HL-60 (cell line): Measurements from ENCODE around the gene CAP1.

Experiments
- DNase-seq, 2 experiments: peaks; one replicate each; pipeline ENCODE4 v3.0.0-alpha.2; 2010 to 2020; ENCODE audit warnings: low read depth in 1 of 2, low spot score in 1 of 2
- H3K27ac ChIP-seq: fragments of 250-450 bp; sonication (Bioruptor Pico); replicated peaks from 2 replicates; pipeline ENCODE4 v1.5.1; 2020; ENCODE audit warnings: mild to moderate bottlenecking, moderate library complexity
- H3K27me3 ChIP-seq: fragments of 250-450 bp; sonication (Bioruptor Pico); 2 replicates; pipeline ENCODE4 v1.5.1; 2021; ENCODE audit warnings: mild to moderate bottlenecking, moderate library complexity; ENCODE audit not compliant: insufficient read depth, poor library complexity, severe bottlenecking
- H3K4me3 ChIP-seq: replicated peaks from 2 replicates; pipeline ENCODE4 v1.5.1; 2011; ENCODE audit warnings: mild to moderate bottlenecking, control low read depth, low read length; ENCODE audit not compliant: insufficient read depth
- GABPA ChIP-seq: IDR thresholded peaks from 2 replicates; pipeline ENCODE4 v1.6.1; 2012; ENCODE audit warnings: low read depth
- POLR2AphosphoS5 ChIP-seq: IDR thresholded peaks from 2 replicates; pipeline ENCODE4 v1.6.1; 2012; ENCODE audit warnings: low read depth
- SPI1 ChIP-seq: IDR thresholded peaks from 2 replicates; pipeline ENCODE4 v1.6.1; 2012; ENCODE audit warnings: low read depth, mild to moderate bottlenecking, borderline replicate concordance
- TF ChIP-seq, protein P1 (sequence below): IDR thresholded peaks from one replicate; pipeline ENCODE4 v1.5.1; 2011; ENCODE audit warnings: low read length, control low read depth, inconsistent platforms; ENCODE audit not compliant: insufficient read depth
- TF ChIP-seq, protein P2 (sequence below): IDR thresholded peaks from 2 replicates; pipeline ENCODE4 v1.6.1; 2012; ENCODE audit warnings: low read depth; ENCODE audit not compliant: insufficient replicate concordance

The CAP1 gene

DNA sequence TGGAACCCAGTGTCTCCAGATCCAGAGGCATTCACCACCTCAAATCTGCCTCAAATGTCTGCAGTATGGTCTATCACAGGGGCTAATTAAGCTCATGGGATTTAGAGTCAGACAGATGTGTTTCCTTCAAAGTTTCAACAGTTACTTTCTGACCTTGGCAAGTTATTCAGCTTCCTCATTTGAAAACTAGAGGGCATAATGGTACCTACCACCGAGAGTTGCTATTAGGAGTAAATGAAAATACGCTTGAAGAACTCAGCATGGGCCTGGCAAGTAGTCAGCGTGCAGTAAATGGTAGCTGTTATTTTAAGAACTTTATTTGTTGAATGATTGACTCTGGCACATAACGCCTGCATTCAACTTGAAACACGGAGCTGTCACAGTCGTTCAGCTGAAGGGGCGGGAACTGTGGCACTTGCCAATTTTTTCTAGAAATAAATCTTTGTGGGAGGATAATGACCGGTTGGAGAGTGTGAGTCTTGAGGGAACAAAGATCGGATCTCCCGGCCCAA lies 1.2 kb upstream of the CAP1 start:
- peak in 1 of 2 experiments; percentile 61 for DNase-seq
- H3K27ac ChIP-seq = peak overlapping the region; percentile 98
- TF ChIP-seq, protein P1, sequence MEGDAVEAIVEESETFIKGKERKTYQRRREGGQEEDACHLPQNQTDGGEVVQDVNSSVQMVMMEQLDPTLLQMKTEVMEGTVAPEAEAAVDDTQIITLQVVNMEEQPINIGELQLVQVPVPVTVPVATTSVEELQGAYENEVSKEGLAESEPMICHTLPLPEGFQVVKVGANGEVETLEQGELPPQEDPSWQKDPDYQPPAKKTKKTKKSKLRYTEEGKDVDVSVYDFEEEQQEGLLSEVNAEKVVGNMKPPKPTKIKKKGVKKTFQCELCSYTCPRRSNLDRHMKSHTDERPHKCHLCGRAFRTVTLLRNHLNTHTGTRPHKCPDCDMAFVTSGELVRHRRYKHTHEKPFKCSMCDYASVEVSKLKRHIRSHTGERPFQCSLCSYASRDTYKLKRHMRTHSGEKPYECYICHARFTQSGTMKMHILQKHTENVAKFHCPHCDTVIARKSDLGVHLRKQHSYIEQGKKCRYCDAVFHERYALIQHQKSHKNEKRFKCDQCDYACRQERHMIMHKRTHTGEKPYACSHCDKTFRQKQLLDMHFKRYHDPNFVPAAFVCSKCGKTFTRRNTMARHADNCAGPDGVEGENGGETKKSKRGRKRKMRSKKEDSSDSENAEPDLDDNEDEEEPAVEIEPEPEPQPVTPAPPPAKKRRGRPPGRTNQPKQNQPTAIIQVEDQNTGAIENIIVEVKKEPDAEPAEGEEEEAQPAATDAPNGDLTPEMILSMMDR = no peak
- TF ChIP-seq GABPA = no peak
- peak; percentile 49; the same call in 1 of the 2 replicates for TF ChIP-seq SPI1
- H3K27me3 ChIP-seq = no peaks in the 10 kb centered on the region
- H3K4me3 ChIP-seq = peak overlapping the region; percentile 52

DNA sequence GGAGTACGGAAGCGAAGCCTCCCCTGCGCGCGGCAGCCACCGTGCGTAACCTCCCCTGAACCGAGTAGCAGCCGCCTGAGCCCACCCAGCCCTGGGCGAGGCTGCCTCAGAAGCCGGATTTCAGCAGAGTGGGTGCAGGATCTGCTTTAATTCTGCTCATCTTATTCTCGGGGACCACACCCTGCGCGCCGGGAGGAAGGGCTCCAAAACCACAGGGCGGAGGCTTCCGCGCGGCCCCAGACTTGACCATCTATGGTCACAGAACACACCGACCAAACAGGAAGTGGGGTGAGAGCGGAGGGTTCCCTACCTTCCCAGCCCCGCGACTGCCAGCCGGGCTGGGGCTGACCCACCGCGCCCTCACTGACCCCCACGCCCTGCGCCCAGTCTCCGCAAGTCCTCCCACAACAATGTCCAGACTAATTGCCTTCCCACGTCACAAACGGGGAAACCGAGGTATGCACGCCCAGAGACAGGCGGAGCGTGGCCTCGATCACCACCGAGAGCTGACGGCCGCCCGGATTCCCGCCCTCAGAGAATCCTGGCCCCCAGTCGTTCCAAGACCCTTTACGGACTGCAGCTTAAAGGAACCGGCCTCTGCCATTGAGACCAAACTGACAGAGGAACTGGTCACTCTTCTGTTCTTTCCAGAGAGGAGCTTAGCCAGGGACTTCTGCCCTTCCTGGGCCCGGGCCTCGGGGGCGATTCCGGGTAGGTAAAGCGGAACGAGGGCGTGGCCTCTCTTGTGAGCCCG lies 595 bp upstream of the CAP1 start:
- DNase-seq = peak; percentile 85 to 95
- TF ChIP-seq SPI1 = peak; percentile 91
- peak; percentile 72; the same call in 1 of the 2 replicates for TF ChIP-seq POLR2AphosphoS5
- TF ChIP-seq GABPA = peak; percentile 61; the same call in 1 of the 2 replicates
- TF ChIP-seq, protein P1 = no peak
- TF ChIP-seq, protein P2, sequence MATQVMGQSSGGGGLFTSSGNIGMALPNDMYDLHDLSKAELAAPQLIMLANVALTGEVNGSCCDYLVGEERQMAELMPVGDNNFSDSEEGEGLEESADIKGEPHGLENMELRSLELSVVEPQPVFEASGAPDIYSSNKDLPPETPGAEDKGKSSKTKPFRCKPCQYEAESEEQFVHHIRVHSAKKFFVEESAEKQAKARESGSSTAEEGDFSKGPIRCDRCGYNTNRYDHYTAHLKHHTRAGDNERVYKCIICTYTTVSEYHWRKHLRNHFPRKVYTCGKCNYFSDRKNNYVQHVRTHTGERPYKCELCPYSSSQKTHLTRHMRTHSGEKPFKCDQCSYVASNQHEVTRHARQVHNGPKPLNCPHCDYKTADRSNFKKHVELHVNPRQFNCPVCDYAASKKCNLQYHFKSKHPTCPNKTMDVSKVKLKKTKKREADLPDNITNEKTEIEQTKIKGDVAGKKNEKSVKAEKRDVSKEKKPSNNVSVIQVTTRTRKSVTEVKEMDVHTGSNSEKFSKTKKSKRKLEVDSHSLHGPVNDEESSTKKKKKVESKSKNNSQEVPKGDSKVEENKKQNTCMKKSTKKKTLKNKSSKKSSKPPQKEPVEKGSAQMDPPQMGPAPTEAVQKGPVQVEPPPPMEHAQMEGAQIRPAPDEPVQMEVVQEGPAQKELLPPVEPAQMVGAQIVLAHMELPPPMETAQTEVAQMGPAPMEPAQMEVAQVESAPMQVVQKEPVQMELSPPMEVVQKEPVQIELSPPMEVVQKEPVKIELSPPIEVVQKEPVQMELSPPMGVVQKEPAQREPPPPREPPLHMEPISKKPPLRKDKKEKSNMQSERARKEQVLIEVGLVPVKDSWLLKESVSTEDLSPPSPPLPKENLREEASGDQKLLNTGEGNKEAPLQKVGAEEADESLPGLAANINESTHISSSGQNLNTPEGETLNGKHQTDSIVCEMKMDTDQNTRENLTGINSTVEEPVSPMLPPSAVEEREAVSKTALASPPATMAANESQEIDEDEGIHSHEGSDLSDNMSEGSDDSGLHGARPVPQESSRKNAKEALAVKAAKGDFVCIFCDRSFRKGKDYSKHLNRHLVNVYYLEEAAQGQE = peak; percentile 22
- peak overlapping the region; percentile 98 for H3K27ac ChIP-seq
- peak overlapping the region; percentile 52 for H3K4me3 ChIP-seq
- H3K27me3 ChIP-seq = no peaks in the 10 kb centered on the region

DNA sequence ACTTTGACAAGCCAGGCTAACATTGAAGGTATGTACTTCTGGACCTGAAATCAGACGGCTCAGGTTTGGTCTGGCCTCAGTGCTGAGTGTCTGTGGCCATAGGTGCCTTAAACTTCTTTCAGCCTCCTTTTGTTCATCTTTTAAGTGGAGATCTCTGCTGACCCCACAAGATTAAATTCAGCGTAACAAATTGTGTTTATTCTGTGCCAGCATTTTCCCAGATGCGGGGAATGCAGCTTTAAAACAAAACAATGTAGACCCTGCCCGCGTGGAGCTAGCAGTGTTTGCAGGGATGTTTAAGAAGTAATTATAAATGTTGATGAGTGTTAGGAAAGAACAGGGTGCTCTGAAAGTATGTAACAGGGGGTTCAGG lies 923 bp downstream of the CAP1 start:
- Histone ChIP-seq H3K27ac (peak overlapping the region; percentile 98), H3K27me3 (no peaks in the 10 kb centered on the region), H3K4me3 (peak overlapping the region; percentile 63)
- DNase-seq = no peak
- no peak for TF ChIP-seq SPI1
- TF ChIP-seq, protein P1 = no peak
- TF ChIP-seq, protein P2 = no peak
- no peak for TF ChIP-seq GABPA
- TF ChIP-seq POLR2AphosphoS5 = no peak
